Measurements from ENCODE around the gene CDH18.

CDH18 gene

GRCh38 chr5:19928562-19929421 lies 59.2 kb downstream of the CDH18 start:
- DNase-seq (no peak), ATAC-seq (no peak)

- ATAC-seq: no peak
These were observed 60.1 kb downstream of the CDH18 start for GRCh38 chr5:19927919-19928318.

DNA sequence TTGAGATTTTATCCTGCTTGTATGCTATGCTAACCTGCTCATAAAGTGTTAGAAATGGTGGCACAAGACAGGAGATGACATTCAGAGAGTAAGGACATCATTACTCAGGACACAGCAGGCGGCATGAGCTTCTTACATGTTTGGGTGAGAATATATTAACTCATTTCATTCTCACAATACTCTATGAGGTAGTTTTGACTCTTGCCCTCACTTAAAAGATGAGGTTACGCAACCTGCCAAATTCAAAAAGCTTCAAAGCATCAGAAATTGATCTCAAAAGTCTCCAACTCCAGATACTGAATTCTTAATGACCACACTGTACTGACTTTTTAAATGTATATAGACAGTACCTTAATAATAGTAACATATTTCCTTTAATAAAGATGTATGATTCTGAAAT lies 60.8 kb downstream of the CDH18 start:
- ATAC-seq (no peak), DNase-seq (no peak)

More at GRCh38 chr5:19927919-19928318, 60.1 kb downstream of the CDH18 start:
- DNase-seq: no peak

DNA sequence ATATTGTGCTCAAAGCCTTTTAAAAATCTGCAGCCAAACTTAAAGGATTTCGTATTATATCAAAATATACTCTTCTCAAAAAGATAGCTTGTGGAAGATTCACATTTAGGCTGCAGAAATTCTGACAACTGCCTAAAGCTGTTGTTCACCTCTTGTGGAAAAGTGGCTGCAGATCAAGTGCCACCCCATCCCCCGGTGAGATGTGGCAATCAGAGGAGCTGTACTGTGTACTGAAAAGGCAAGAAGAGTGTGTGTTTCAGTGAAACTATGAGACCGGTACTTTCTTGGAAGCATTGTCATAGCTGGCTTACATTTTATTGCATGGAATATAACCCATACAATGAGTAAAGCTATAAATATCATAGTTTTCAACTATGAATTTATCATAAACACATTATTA lies 64.3 kb downstream of the CDH18 start:
- ATAC-seq: no peak
- no peak for DNase-seq

- ATAC-seq (no peak), DNase-seq (no peak)
These were observed 67.2 kb downstream of the CDH18 start for GRCh38 chr5:19920761-19921160.

DNA sequence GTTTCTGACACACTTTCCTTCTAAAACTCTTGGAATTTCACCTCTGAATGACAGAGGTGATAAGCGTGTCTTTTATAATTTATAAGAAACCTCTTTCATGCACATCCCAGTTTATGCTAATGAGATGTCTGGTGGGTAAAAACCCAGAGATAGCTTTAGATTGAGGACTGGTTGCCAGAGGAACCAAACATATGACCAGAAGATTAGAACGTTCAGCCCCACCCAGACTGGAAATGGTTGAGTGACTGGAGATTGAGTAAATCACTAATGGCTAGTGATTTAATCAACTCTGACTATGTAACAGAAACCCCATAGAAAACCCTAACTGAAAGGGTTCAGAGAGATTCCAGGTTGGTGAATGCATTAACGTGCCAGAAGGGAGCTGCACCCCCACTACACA lies 69.2 kb downstream of the CDH18 start:
- DNase-seq (no peak), ATAC-seq (no peak)

- DNase-seq: no peak
- no peak for ATAC-seq
These were observed 70.3 kb downstream of the CDH18 start for GRCh38 chr5:19917588-19918122.

GRCh38 chr5:19910136-19910535 lies 77.9 kb downstream of the CDH18 start:
- DNase-seq (no peak), ATAC-seq (no peak)

- ATAC-seq: no peak
These were observed 83.2 kb downstream of the CDH18 start for GRCh38 chr5:19904766-19905165.

GRCh38 chr5:19903611-19904010 lies 84.4 kb downstream of the CDH18 start:
- ATAC-seq (no peak), DNase-seq (no peak)

More at GRCh38 chr5:19904766-19905165, 83.2 kb downstream of the CDH18 start:
- DNase-seq: no peak

DNA sequence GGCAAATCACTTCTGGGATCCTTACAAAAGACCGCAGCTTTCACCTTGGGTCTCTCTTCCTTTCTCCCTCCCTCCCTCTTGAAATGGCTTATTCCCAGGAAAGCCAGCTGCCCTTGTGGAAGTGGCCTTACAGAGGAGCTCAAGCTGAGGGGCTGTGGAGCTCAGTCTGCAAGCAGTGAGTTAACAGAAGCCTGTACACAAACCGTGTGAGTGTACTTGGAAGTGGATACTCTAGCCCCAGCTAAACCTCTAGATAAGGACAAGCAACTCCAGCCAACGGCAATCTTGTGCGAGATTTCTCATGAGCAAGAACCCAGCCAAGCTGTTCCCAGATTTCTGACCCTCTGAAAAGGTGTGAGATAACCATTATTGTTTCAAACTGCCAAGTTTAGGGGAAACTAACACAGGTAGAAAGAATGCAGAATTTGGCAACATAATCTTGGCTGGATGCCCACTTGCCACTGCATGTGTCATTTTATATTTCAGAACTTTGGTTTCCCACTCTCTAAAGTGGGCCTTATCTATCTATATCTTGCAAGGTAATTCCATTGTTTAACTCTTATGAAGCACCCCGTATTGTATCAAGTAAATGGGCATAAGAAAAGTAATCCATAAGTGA lies 85.6 kb downstream of the CDH18 start:
- no peak for DNase-seq
- no peak for ATAC-seq

GRCh38 chr5:19900269-19900668 lies 87.7 kb downstream of the CDH18 start:
- ATAC-seq (no peak), DNase-seq (no peak)

DNA sequence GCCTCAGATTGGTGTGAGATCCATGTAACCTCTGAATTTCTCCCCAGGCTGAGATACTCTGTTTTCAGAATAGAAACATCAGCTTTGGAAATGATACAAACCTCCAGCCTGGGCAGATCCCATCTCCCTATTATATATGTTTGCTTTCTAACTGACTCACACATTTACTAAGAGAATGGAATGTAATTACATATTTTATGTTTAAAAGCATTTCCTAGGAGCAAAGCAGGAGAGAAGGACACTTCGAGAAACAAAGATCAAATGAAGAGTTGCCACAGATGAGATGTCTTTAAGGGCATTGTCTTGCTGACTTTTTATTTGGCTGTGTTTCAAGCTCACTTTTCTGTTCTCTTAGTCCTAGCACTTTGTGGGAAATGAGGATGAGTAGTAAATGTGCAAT lies 96.3 kb downstream of the CDH18 start:
- DNase-seq: no peak
- no peak for ATAC-seq

- DNase-seq (no peak), ATAC-seq (no peak)
These were observed 101.7 kb downstream of the CDH18 start for GRCh38 chr5:19886123-19886917.

GRCh38 chr5:19885040-19885824 lies 102.8 kb downstream of the CDH18 start:
- DNase-seq (no peak), ATAC-seq (no peak)

- DNase-seq (no peak), ATAC-seq (no peak)
These were observed 107.1 kb downstream of the CDH18 start for GRCh38 chr5:19880859-19881436.

DNA sequence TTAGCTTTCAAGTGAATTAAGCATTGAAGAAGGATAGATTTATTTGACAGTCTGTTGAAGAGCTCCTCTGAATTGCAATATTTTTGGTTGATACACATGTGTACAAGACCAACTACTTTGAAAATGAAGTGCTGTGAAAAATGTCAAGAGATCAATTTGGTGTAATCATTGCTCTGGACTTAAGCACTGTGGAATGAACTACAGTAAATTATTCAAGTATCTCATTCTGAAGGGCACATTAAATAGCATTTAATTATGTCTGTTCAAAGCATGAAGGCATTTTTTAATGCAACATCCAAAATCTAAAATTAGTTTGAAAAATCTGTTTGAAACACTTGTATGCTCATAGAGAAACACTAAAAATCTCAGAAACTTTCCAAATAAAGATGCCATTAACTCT lies 107.5 kb downstream of the CDH18 start:
- no peak for ATAC-seq
- no peak for DNase-seq

GRCh38 chr5:19874811-19875210 lies 113.2 kb downstream of the CDH18 start:
- DNase-seq (no peak), ATAC-seq (no peak)

GRCh38 chr5:19866090-19866450 lies 121.9 kb downstream of the CDH18 start:
- ATAC-seq: no peak
- DNase-seq: no peak

GRCh38 chr5:19865336-19866089 lies 122.5 kb downstream of the CDH18 start:
- no peak for DNase-seq
- ATAC-seq: no peak

DNA sequence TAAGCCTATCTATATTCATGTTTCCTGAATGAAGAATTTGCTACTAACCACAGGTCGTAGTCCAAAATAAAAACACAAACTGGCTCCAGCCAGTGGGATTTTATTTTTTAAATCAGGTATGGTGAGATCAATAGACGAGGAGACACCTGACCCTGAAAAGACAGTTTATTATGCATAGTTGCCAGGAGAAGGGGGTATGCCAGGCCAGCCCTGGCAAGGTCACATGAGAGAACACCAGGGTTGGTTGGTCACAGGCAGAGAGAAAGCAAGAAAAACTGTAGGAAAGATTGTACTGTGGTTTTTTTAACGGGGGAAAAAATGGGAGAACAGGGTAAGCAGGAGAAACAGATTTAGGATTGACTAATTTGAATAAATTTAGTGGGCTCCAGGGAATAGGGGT lies 125.3 kb downstream of the CDH18 start:
- DNase-seq (no peak), ATAC-seq (no peak)
